T-cell (primary cell): ENCODE results near the gene SNX15. TPM values are rescaled to one million over a fixed set of nuclear protein-coding genes. Genes with fewer than 3 reads are reported as not detected.

Experiments
- ATAC-seq, 4 experiments: fragments of 200-7000 bp in 3 of 4; fragments of 150-1000 bp in 1 of 4; cut with Tn5 transposase; replicated peaks in 1 of 4; 1 replicate in 3 of 4; 2 replicates in 1 of 4; pipeline ENCODE4 v1.10.0; 2021; ENCODE audit warnings: moderate library complexity in 3 of 4, mild to moderate bottlenecking in 2 of 4, moderate number of reproducible peaks in 1 of 4
- CTCF ChIA-PET, 2 donors: fragments of 300-600 bp; sonication (Branson Sonifier 250); formaldehyde crosslinking; loops; one replicate each; lab custom pipeline; 2022; ENCODE audit warnings: antibody characterized with exemption in 2 of 2; lab: Charles Lee
- POLR2A ChIA-PET, 2 donors: fragments of 300-600 bp; sonication (Branson Sonifier 250); formaldehyde crosslinking; loops; one replicate each; lab custom pipeline; 2022; ENCODE audit warnings: antibody characterized with exemption in 2 of 2; lab: Charles Lee
- DNase-seq, 35 experiments: peaks; one replicate each; pipeline versions ENCODE4 v3.0.0 to v3.0.0-alpha.2; 2013 to 2023
- H3K27ac ChIP-seq: one replicate; pipeline ENCODE4 v1.5.1; 2013; ENCODE audit warnings: low read length
- H3K27me3 ChIP-seq, 2 experiments: replicated peaks in 1 of 2; 1 replicate in 1 of 2; 2 replicates in 1 of 2; pipeline versions ENCODE4 v1.6.1 to v1.7.0; 2013; ENCODE audit warnings: low read length in 1 of 2, mixed read lengths in 1 of 2; ENCODE audit not compliant: control insufficient read depth in 2 of 2, insufficient read depth in 2 of 2; ENCODE audit errors: extremely low read depth in 1 of 2
- H3K36me3 ChIP-seq, 2 donors: 1 replicate in 1 of 2; 2 replicates in 1 of 2; pipeline versions ENCODE4 v1.6.1 to v1.7.0; 2013; ENCODE audit warnings: low read length in 1 of 2; ENCODE audit not compliant: control insufficient read depth in 2 of 2, insufficient read depth in 1 of 2; ENCODE audit errors: extremely low read depth in 1 of 2
- H3K4me1 ChIP-seq, 2 experiments: 1 replicate in 1 of 2; 2 replicates in 1 of 2; pipeline versions ENCODE4 v1.6.1 to v1.7.0; 2013; ENCODE audit warnings: low read length in 2 of 2, mixed read lengths in 1 of 2; ENCODE audit not compliant: insufficient read depth in 2 of 2, control insufficient read depth in 1 of 2; ENCODE audit errors: extremely low read depth in 1 of 2
- H3K4me3 ChIP-seq, 2 donors: 1 replicate in 1 of 2; 2 replicates in 1 of 2; pipeline versions ENCODE4 v1.5.1 to v1.7.0; 2013; ENCODE audit warnings: mild to moderate bottlenecking in 2 of 2, low read length in 1 of 2, moderate library complexity in 1 of 2; ENCODE audit not compliant: control insufficient read depth in 1 of 2; ENCODE audit errors: extremely low read depth in 1 of 2
- H3K9me3 ChIP-seq: 2 replicates; pipeline ENCODE4 v1.7.0; 2013
- H3K27ac Mint-ChIP-seq, 2 donors: one replicate each; pipeline ENCODE4 v1.8.0; 2020 to 2021; ENCODE audit warnings: mild to moderate bottlenecking in 2 of 2, mixed read lengths in 2 of 2
- H3K27me3 Mint-ChIP-seq, 2 donors: one replicate each; pipeline ENCODE4 v1.8.0; 2021 to 2022; ENCODE audit warnings: mixed read lengths in 2 of 2
- H3K36me3 Mint-ChIP-seq: one replicate; pipeline ENCODE4 v1.8.0; 2021; ENCODE audit warnings: mixed read lengths
- H3K4me1 Mint-ChIP-seq, 3 donors: one replicate each; pipeline ENCODE4 v1.8.0; 2020 to 2022; ENCODE audit warnings: mixed read lengths in 3 of 3, mild to moderate bottlenecking in 1 of 3
- H3K4me3 Mint-ChIP-seq, 3 donors: one replicate each; pipeline ENCODE4 v1.8.0; 2020 to 2022; ENCODE audit warnings: mild to moderate bottlenecking in 3 of 3, mixed read lengths in 3 of 3, moderate library complexity in 3 of 3
- H3K9me3 Mint-ChIP-seq, 3 donors: one replicate each; pipeline ENCODE4 v1.8.0; 2020 to 2022; ENCODE audit warnings: mixed read lengths in 3 of 3
- WGBS: methylation state at CpG from one replicate; pipeline ENCODE4 v1.1.5; 2013; ENCODE audit warnings: missing lambda C conversion rate; ENCODE audit not compliant: insufficient coverage; 5-methylcytosine and 5-hydroxymethylcytosine counted together
- total RNA-seq, 35 experiments: library from RNA in 6 of 35; stranded (reverse) in 6 of 35; fragments of 120-200 nt in 1 of 35; gene quantifications; one replicate each; pipeline versions ENCODE4 v1.2.1 to v1.2.4 and lab custom pipeline; 2013 to 2026

SNX15 gene
- total RNA-seq, 5 donors from 2014 or later (not counting 1 experiment from before 2014, with no cell fraction given): 19.6 to 28.6 (median 25.4) TPM

GRCh38 chr11:65045728-65046127 is 18.5 kb downstream of the SNX15 start:
- no peak overlapping the region for H3K4me3 Mint-ChIP-seq
- no peak for ATAC-seq
- no peak for DNase-seq
- Histone ChIP-seq H3K9me3 (no peaks in the 10 kb centered on the region), H3K36me3 (peaks cover 0 to 13% of the 10 kb centered on the region in 2 donors), H3K27ac (no peak overlapping the region), H3K4me1 (peaks cover 0 to 42% of the 10 kb centered on the region in 2 experiments), H3K27me3 (no peaks in the 10 kb centered on the region), H3K4me3 (no peak overlapping the region)
- POLR2A ChIA-PET: no interaction called here
- 99% methylated on average over 7 of the region's 7 CpGs for WGBS
- H3K27ac Mint-ChIP-seq: peak overlapping the region in 1 of 2 donors; percentile 94
- no peaks in the 10 kb centered on the region for H3K27me3 Mint-ChIP-seq
- H3K36me3 Mint-ChIP-seq: peaks cover 8% of the 10 kb centered on the region
- H3K9me3 Mint-ChIP-seq: no peaks in the 10 kb centered on the region
- CTCF ChIA-PET: no interaction called here
- H3K4me1 Mint-ChIP-seq: peaks cover 24 to 39% (median 31%) of the 10 kb centered on the region in 3 donors

GRCh38 chr11:65047581-65048422 is 20.6 kb downstream of the SNX15 start:
- Mint-ChIP-seq H3K9me3 (no peaks in the 10 kb centered on the region), H3K4me3 (peak overlapping the region; percentile 78 to 83 (median 82)), H3K4me1 (peaks cover 20 to 29% (median 23%) of the 10 kb centered on the region in 3 donors), H3K27me3 (no peaks in the 10 kb centered on the region), H3K36me3 (peaks cover 8% of the 10 kb centered on the region), H3K27ac (peak overlapping the region; percentile 80 to 94)
- peak overlapping the region in 1 of 2 donors; percentile 47 for H3K4me3 ChIP-seq
- POLR2A ChIA-PET: no interaction called here
- 40% methylated on average over 27 of the region's 56 CpGs for WGBS
- no peaks in the 10 kb centered on the region for H3K9me3 ChIP-seq
- CTCF ChIA-PET: no interaction called here
- peaks cover 0 to 13% of the 10 kb centered on the region in 2 donors for H3K36me3 ChIP-seq
- no peak overlapping the region for H3K27ac ChIP-seq
- DNase-seq (peak in 13 of 35 experiments; percentile 6 to 38 (median 20)), ATAC-seq (peak; percentile 66 to 69 (median 68))
- peaks cover 0 to 30% of the 10 kb centered on the region in 2 experiments for H3K4me1 ChIP-seq
- H3K27me3 ChIP-seq: peaks cover 0 to 1% of the 10 kb centered on the region in 2 experiments

DNA sequence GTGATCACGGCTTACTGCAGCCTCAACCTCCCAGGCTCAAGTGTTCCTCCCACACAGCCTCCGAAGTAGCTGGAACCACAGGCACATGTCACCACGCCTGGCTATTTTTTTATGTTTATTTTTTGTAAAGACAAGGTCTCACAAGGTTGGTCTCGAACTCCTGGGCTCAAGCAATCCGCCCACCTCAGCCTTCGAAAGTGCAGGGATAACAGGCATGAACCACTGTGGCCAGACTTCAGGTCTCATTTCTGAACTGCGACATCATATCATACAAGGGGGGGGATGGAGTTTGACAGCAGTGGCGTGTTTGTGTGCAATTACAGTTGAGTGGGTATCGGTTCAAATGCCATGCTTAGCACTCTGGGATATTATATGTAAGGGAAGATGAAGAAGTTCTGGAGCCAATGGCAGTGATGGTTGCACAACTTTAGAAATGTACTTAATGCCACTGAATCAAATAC is 24.2 kb downstream of the SNX15 start:
- H3K36me3 ChIP-seq: no peaks in the 10 kb centered on the region
- H3K4me1 ChIP-seq: peaks cover 8 to 36% of the 10 kb centered on the region in 2 experiments
- Mint-ChIP-seq H3K27me3 (no peaks in the 10 kb centered on the region), H3K27ac (no peak overlapping the region), H3K4me3 (no peak overlapping the region), H3K36me3 (no peaks in the 10 kb centered on the region), H3K9me3 (no peaks in the 10 kb centered on the region), H3K4me1 (peaks cover 28 to 36% (median 29%) of the 10 kb centered on the region in 3 donors)
- ChIA-PET CTCF (no interaction called here), POLR2A (no interaction called here)
- ATAC-seq (no peak), DNase-seq (no peak)
- H3K4me3 ChIP-seq: no peak overlapping the region
- H3K27ac ChIP-seq: no peak overlapping the region
- WGBS: 86% methylated on average over 4 of the region's 9 CpGs
- peaks cover 0 to 13% of the 10 kb centered on the region in 2 experiments for H3K27me3 ChIP-seq
- no peaks in the 10 kb centered on the region for H3K9me3 ChIP-seq

DNA sequence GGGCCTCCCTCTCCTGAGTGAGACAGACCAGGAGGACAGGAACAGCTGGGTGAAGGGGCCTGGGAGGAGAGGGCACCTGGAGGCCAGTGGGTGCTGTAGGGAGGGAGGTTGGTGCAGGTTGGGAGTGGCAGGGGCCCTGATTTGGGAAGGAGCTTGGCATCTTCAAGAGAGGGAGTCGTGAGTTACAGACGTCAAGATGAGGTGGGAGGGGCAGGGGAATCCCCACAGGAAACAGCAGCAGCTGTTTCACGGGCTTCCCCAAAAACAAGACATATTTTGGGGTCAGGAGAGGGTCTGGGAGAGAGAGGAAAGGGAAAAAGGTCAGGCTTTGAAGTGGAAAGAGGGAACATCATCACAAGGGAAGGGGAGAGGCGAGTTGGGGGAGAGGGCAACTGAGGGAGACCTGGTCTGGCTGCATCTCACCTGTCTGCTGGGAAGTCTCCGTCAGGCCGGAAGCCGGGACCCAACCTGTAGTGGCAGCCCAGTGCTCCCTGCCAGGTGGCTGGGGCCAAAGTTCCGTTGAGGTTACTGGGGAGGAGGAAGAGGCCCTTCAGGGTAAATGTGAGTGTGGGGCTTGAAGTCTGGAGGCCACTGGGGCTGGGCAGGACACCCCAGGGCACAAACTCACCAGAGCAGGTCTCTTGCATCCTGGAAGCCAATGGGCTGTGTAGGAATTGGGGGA is 26.7 kb downstream of the SNX15 start:
- H3K27me3 Mint-ChIP-seq: no peaks in the 10 kb centered on the region
- H3K4me3 ChIP-seq: peak overlapping the region in 1 of 2 donors; percentile 4
- CTCF ChIA-PET: no interaction called here
- ATAC-seq (peak; percentile 48 to 89 (median 64)), DNase-seq (peak in 26 of 35 experiments; percentile 9 to 65 (median 22))
- peak overlapping the region; percentile 60 to 73 (median 68) for H3K4me3 Mint-ChIP-seq
- no peaks in the 10 kb centered on the region for H3K9me3 Mint-ChIP-seq
- H3K9me3 ChIP-seq: no peaks in the 10 kb centered on the region
- no peaks in the 10 kb centered on the region for H3K36me3 ChIP-seq
- H3K27ac Mint-ChIP-seq: peak overlapping the region; percentile 87 to 90
- peak overlapping the region; percentile 19 for H3K27ac ChIP-seq
- no peaks in the 10 kb centered on the region for H3K36me3 Mint-ChIP-seq
- H3K4me1 ChIP-seq: peaks cover 8 to 17% of the 10 kb centered on the region in 2 experiments
- H3K27me3 ChIP-seq: peaks cover 0 to 17% of the 10 kb centered on the region in 2 experiments
- WGBS: 17% methylated on average over 8 of the region's 8 CpGs
- H3K4me1 Mint-ChIP-seq: peaks cover 15 to 19% (median 18%) of the 10 kb centered on the region in 3 donors
- POLR2A ChIA-PET: no interaction called here

- no peaks in the 10 kb centered on the region for H3K36me3 Mint-ChIP-seq
- H3K9me3 Mint-ChIP-seq: no peaks in the 10 kb centered on the region
- peaks cover 0 to 17% of the 10 kb centered on the region in 2 experiments for H3K27me3 ChIP-seq
- no peak overlapping the region for H3K4me3 ChIP-seq
- no peak for ATAC-seq
- H3K4me3 Mint-ChIP-seq: no peak overlapping the region
- no peaks in the 10 kb centered on the region for H3K9me3 ChIP-seq
- ChIA-PET POLR2A (no interaction called here), CTCF (no interaction called here)
- H3K27ac ChIP-seq: no peak overlapping the region
- peak overlapping the region in 1 of 2 donors; percentile 16 for H3K27ac Mint-ChIP-seq
- no peak for DNase-seq
- no CpG with 5 or more reads among the region's 1 CpG for WGBS
- peaks cover 8 to 17% of the 10 kb centered on the region in 2 experiments for H3K4me1 ChIP-seq
- no peaks in the 10 kb centered on the region for H3K36me3 ChIP-seq
- H3K4me1 Mint-ChIP-seq: peaks cover 15 to 19% (median 18%) of the 10 kb centered on the region in 3 donors
- H3K27me3 Mint-ChIP-seq: no peaks in the 10 kb centered on the region
Measured at GRCh38 chr11:65055538-65055937, 28.3 kb downstream of the SNX15 start.

DNA sequence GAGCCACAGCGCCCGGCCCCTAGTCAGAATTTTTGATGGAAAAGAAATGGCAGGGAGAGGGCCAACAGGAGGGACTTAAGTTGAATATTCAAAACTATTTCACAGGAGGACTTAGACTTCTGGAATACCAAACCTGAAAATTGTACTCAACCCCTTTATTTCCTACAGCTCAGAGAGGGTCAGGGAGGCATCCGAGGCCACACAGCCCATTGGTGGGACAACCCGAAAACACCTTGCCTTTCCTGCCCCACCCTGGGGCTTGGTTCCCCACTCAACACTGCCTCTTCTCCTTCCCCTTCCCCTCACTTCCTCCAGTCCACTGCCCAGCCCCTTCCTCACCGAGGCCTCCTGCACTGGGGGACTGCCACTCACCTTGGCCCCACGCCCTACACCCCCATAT is 29.8 kb downstream of the SNX15 start:
- Mint-ChIP-seq H3K4me3 (no peak overlapping the region), H3K27ac (no peak overlapping the region), H3K27me3 (no peaks in the 10 kb centered on the region), H3K4me1 (peaks cover 15 to 23% (median 21%) of the 10 kb centered on the region in 3 donors), H3K36me3 (no peaks in the 10 kb centered on the region), H3K9me3 (no peaks in the 10 kb centered on the region)
- no peaks in the 10 kb centered on the region for H3K9me3 ChIP-seq
- peaks cover 8 to 17% of the 10 kb centered on the region in 2 experiments for H3K4me1 ChIP-seq
- ChIA-PET CTCF (no interaction called here), POLR2A (no interaction called here)
- no peak overlapping the region for H3K27ac ChIP-seq
- no peak for ATAC-seq
- no peak overlapping the region for H3K4me3 ChIP-seq
- H3K36me3 ChIP-seq: no peaks in the 10 kb centered on the region
- WGBS: 83% methylated on average over 4 of the region's 6 CpGs
- no peak for DNase-seq
- peaks cover 0 to 17% of the 10 kb centered on the region in 2 experiments for H3K27me3 ChIP-seq
